Lower leg skin (tissue), 3 donors: ENCODE results near the gene KRTAP10-3.

Experiments used
- POLR2A ChIP-seq, 2 donors: fragments of 450-650 bp; IDR thresholded peaks; one replicate each; pipeline ENCODE4 v1.6.1; 2016 to 2017; ENCODE audit warnings: antibody characterized with exemption in 2 of 2, mild to moderate bottlenecking in 1 of 2, moderate library complexity in 1 of 2
- TF ChIP-seq, protein P1 (sequence below), 3 donors: fragments of 450-650 bp; IDR thresholded peaks; one replicate each; pipeline ENCODE4 v1.5.1; 2016; ENCODE audit warnings: antibody characterized with exemption in 3 of 3, mild to moderate bottlenecking in 3 of 3, moderate library complexity in 2 of 3

- TF ChIP-seq, protein P1, sequence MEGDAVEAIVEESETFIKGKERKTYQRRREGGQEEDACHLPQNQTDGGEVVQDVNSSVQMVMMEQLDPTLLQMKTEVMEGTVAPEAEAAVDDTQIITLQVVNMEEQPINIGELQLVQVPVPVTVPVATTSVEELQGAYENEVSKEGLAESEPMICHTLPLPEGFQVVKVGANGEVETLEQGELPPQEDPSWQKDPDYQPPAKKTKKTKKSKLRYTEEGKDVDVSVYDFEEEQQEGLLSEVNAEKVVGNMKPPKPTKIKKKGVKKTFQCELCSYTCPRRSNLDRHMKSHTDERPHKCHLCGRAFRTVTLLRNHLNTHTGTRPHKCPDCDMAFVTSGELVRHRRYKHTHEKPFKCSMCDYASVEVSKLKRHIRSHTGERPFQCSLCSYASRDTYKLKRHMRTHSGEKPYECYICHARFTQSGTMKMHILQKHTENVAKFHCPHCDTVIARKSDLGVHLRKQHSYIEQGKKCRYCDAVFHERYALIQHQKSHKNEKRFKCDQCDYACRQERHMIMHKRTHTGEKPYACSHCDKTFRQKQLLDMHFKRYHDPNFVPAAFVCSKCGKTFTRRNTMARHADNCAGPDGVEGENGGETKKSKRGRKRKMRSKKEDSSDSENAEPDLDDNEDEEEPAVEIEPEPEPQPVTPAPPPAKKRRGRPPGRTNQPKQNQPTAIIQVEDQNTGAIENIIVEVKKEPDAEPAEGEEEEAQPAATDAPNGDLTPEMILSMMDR (IDR thresholded peaks at IDR 0.05), result no peak
- TF ChIP-seq POLR2A (IDR thresholded peaks at IDR 0.05), result no peak
Observed at GRCh38 chr21:44548381-44548780, 10.2 kb downstream of the KRTAP10-3 start.
